HepG2 (cell line): ENCODE data around the gene LSM14B. TPM values are rescaled to one million over a fixed set of nuclear protein-coding genes. Genes with fewer than 3 reads are reported as not detected.
A peak's percentile ranks its signal among the peaks of the same experiment; 100 is the strongest.

Source experiments
- ATF6 ChIP-seq: sonication (generic); formaldehyde crosslinking; conservative IDR thresholded peaks from 2 replicates; pipeline ENCODE4 v1.4.0; 2020; ENCODE audit warnings: missing genetic modification reagents
- CBFB ChIP-seq: sonication (generic); formaldehyde crosslinking; IDR thresholded peaks from 2 replicates; pipeline ENCODE4 v1.4.0; 2020; ENCODE audit warnings: missing genetic modification reagents
- CERS6 ChIP-seq: sonication (generic); formaldehyde crosslinking; IDR thresholded peaks from 2 replicates; pipeline ENCODE4 v1.5.0; 2020; ENCODE audit warnings: missing genetic modification reagents
- DRAP1 ChIP-seq: IDR thresholded peaks from 2 replicates; pipeline ENCODE4 v1.6.1; 2016; ENCODE audit warnings: missing genetic modification reagents, missing compliant biosample characterization
- FIP1L1 ChIP-seq: fragments of 200-400 bp; formaldehyde crosslinking; IDR thresholded peaks from 2 replicates; pipeline ENCODE4 v1.6.1; 2018; ENCODE audit warnings: low read depth, mild to moderate bottlenecking, low read length, moderate library complexity, borderline replicate concordance; ENCODE audit not compliant: insufficient read depth
- GTF3A ChIP-seq: sonication (generic); formaldehyde crosslinking; conservative IDR thresholded peaks from 2 replicates; pipeline ENCODE4 v1.4.0; 2020; ENCODE audit warnings: mild to moderate bottlenecking, missing genetic modification reagents
- HNRNPLL ChIP-seq: fragments of 200-400 bp; formaldehyde crosslinking; IDR thresholded peaks from 2 replicates; pipeline ENCODE4 v1.6.1; 2017; ENCODE audit warnings: mild to moderate bottlenecking, low read depth, low read length; ENCODE audit not compliant: poor library complexity, severe bottlenecking
- IRF2 ChIP-seq: IDR thresholded peaks from 2 replicates; pipeline ENCODE4 v1.6.1; 2018; ENCODE audit warnings: missing genetic modification reagents, missing compliant biosample characterization
- KLF11 ChIP-seq: IDR thresholded peaks from 2 replicates; pipeline ENCODE4 v1.6.1; 2016; ENCODE audit warnings: missing compliant biosample characterization
- KMT2B ChIP-seq: IDR thresholded peaks from 2 replicates; pipeline ENCODE4 v1.6.1; 2016; ENCODE audit warnings: missing genetic modification reagents, missing compliant biosample characterization
- MAZ ChIP-seq, 2 experiments: sonication (generic) in 1 of 2; formaldehyde crosslinking in 1 of 2; IDR thresholded peaks; 2 replicates each; pipeline versions ENCODE4 v1.5.0 to v1.6.1; 2012 to 2020; ENCODE audit warnings: low read depth in 2 of 2, mild to moderate bottlenecking in 2 of 2, borderline replicate concordance in 1 of 2, improper control_type of control experiment in 1 of 2, low read length in 1 of 2, missing genetic modification reagents in 1 of 2, moderate library complexity in 1 of 2
- MTF1 ChIP-seq: sonication (generic); formaldehyde crosslinking; IDR thresholded peaks from 2 replicates; pipeline ENCODE4 v1.5.0; 2020; ENCODE audit warnings: missing genetic modification reagents
- RAD21 ChIP-seq: fragments of 450-650 bp; formaldehyde crosslinking; IDR thresholded peaks from 2 replicates; pipeline ENCODE4 v1.5.0; 2020; ENCODE audit warnings: mild to moderate bottlenecking
- RBAK ChIP-seq: sonication (generic); formaldehyde crosslinking; IDR thresholded peaks from 2 replicates; pipeline ENCODE4 v1.5.1; 2020; ENCODE audit warnings: mild to moderate bottlenecking, missing genetic modification reagents
- SP5 ChIP-seq: IDR thresholded peaks from 2 replicates; pipeline ENCODE4 v1.6.1; 2016; ENCODE audit warnings: low read depth, borderline replicate concordance
- SRSF1 ChIP-seq: fragments of 200-400 bp; formaldehyde crosslinking; optimal IDR thresholded peaks from 2 replicates; pipeline ENCODE3; 2017; ENCODE audit warnings: mild to moderate bottlenecking, low read depth, low read length, moderate library complexity
- ZFP36L1 ChIP-seq: sonication (generic); formaldehyde crosslinking; IDR thresholded peaks from 2 replicates; pipeline ENCODE4 v1.8.0; 2022; ENCODE audit warnings: mild to moderate bottlenecking, missing genetic modification reagents, moderate library complexity
- ZNF543 ChIP-seq: sonication (generic); formaldehyde crosslinking; IDR thresholded peaks from 2 replicates; pipeline ENCODE4 v1.4.0; 2020; ENCODE audit warnings: mild to moderate bottlenecking, missing genetic modification reagents
- ZNF660 ChIP-seq: sonication (generic); formaldehyde crosslinking; IDR thresholded peaks from 2 replicates; pipeline ENCODE4 v1.5.1; 2020; ENCODE audit warnings: mild to moderate bottlenecking, low read depth, missing genetic modification reagents, borderline replicate concordance
- ZNF740 ChIP-seq: sonication (generic); formaldehyde crosslinking; IDR thresholded peaks from 2 replicates; pipeline ENCODE4 v1.4.0; 2020; ENCODE audit warnings: missing genetic modification reagents
- ZSCAN29 ChIP-seq: sonication (generic); formaldehyde crosslinking; conservative IDR thresholded peaks from 2 replicates; pipeline ENCODE4 v1.4.0; 2020; ENCODE audit warnings: mild to moderate bottlenecking, missing genetic modification reagents
- ZSCAN31 ChIP-seq: sonication (generic); formaldehyde crosslinking; IDR thresholded peaks from 2 replicates; pipeline ENCODE4 v1.5.0; 2020; ENCODE audit warnings: low read depth, mild to moderate bottlenecking, missing genetic modification reagents
- polyA plus RNA-seq, 8 experiments: library from polyadenylated mRNA; depleted of rRNA in 3 of 8; stranded (reverse) in 7 of 8; unstranded in 1 of 8; fragments of >200 nt; fragmentation: Illumina TruSeq in 4 of 8; extraction: Trizol in 4 of 8; gene quantifications; 2 replicates each; pipeline versions ENCODE4 v1.2.1 to v1.2.3, GENCODE V29; 2011 to 2016; ENCODE audit warnings: low read depth in 4 of 8, missing spikeins in 1 of 8, mixed read lengths in 1 of 8; ENCODE audit not compliant: insufficient read depth in 1 of 8
- total RNA-seq, 5 experiments: library from RNA; depleted of rRNA; stranded (reverse); fragments of >200 nt; fragmentation: Illumina TruSeq; extraction: Trizol; gene quantifications; 2 replicates each; pipeline ENCODE4 v1.2.3, GENCODE V29; 2016; ENCODE audit warnings: low read depth in 1 of 5
- TF ChIP-seq, protein P1 (sequence below): sonication (generic); formaldehyde crosslinking; IDR thresholded peaks from 2 replicates; pipeline ENCODE4 v1.8.1; 2022; ENCODE audit warnings: low read depth, mild to moderate bottlenecking, missing genetic modification reagents

LSM14B gene
- total and polyA plus RNA-seq, 2 of the 13 experiments (the other 11 are each of a cell fraction or from before 2014, with no cell fraction given): 43.3 to 79.2 TPM

DNA sequence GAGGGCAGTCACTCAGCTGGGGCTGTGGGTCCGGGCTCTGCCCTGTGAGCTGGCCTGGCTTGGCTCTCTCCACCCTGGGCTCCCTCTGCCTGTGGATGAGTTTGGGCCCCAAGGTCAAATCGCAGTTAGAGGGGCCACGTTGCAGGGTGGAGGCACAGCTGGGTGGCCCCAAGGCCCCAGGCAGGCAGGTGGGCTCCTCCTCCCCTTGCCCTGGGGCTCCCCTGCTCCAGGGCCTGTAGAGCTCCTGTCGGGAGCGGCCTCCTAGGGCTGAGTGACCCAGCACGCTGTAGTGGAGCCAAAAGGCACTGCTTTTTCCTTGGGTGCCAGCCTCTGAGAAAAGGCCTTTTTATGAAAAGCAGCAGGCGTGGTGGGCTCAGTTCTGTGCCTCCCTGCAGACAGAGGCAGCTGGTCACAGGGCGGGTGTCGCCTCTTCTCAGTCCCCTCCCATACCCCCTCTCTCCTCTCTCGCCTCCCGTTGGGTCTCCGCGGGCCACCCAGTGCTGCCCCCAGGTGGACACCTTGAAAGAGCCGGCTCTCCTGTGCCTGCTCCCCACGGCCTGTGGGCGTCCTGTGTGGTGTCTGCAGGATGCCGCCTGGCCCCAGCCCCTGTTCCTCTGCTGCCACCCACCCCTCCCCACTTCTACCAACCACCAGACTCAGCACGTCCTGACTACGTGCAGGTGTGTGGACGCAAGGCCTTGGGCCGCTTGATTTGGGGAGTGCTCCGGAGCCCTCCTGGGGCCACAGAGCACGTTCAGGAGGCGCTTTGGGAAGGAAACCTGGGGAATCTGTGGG, 34.5 kb downstream of the LSM14B start (continued):
- TF ChIP-seq, protein P1, sequence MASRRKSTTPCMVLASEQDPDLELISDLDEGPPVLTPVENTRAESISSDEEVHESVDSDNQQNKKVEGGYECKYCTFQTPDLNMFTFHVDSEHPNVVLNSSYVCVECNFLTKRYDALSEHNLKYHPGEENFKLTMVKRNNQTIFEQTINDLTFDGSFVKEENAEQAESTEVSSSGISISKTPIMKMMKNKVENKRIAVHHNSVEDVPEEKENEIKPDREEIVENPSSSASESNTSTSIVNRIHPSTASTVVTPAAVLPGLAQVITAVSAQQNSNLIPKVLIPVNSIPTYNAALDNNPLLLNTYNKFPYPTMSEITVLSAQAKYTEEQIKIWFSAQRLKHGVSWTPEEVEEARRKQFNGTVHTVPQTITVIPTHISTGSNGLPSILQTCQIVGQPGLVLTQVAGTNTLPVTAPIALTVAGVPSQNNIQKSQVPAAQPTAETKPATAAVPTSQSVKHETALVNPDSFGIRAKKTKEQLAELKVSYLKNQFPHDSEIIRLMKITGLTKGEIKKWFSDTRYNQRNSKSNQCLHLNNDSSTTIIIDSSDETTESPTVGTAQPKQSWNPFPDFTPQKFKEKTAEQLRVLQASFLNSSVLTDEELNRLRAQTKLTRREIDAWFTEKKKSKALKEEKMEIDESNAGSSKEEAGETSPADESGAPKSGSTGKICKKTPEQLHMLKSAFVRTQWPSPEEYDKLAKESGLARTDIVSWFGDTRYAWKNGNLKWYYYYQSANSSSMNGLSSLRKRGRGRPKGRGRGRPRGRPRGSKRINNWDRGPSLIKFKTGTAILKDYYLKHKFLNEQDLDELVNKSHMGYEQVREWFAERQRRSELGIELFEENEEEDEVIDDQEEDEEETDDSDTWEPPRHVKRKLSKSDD (CRISPR knock-in tag): no peak
- TF ChIP-seq DRAP1 (CRISPR knock-in tag): peak; percentile 22; the same call in 1 of the 2 replicates
- no peak for TF ChIP-seq SP5 (CRISPR knock-in tag)
- TF ChIP-seq ZSCAN31: no peak
- TF ChIP-seq HNRNPLL: peak; percentile 10
- 0 out of 2 replicates have a peak, but pooled peaks have one; percentile 38 for TF ChIP-seq KMT2B (CRISPR knock-in tag)
- TF ChIP-seq ZNF543: peak; percentile 74; the same call in 1 of the 2 replicates
- no peak for TF ChIP-seq GTF3A (CRISPR knock-in tag)
- no peak for TF ChIP-seq ZSCAN29 (CRISPR knock-in tag)
- TF ChIP-seq MTF1 (CRISPR knock-in tag): no peak
- no peak for TF ChIP-seq CERS6 (CRISPR knock-in tag)
- TF ChIP-seq KLF11 (CRISPR knock-in tag): no peak
- TF ChIP-seq CBFB (CRISPR knock-in tag): 0 out of 2 replicates have a peak, but pooled peaks have one; percentile 42
- TF ChIP-seq RAD21 (CRISPR knock-in tag): peak; percentile 94
- TF ChIP-seq SRSF1: peak; percentile 21
- no peak for TF ChIP-seq ZNF740 (CRISPR knock-in tag)
- TF ChIP-seq MAZ (IDR thresholded peaks at IDR 0.05; ENCODE audit: borderline replicate concordance, low read depth, low read length): peak; percentile 70
- peak; percentile 62; the same call in 1 of the 2 replicates for TF ChIP-seq MAZ (CRISPR knock-in tag; IDR thresholded peaks at IDR 0.05; ENCODE audit: low read depth)
- no peak for TF ChIP-seq FIP1L1
- TF ChIP-seq ZNF660: no peak
- TF ChIP-seq ATF6 (CRISPR knock-in tag): no peak
- peak; percentile 60; the same call in 1 of the 2 replicates for TF ChIP-seq IRF2 (CRISPR knock-in tag)
- no peak for TF ChIP-seq ZFP36L1 (CRISPR knock-in tag)
- TF ChIP-seq RBAK (CRISPR knock-in tag): no peak
